ENCODE data around the gene SLC25A51.

The SLC25A51 gene

DNA sequence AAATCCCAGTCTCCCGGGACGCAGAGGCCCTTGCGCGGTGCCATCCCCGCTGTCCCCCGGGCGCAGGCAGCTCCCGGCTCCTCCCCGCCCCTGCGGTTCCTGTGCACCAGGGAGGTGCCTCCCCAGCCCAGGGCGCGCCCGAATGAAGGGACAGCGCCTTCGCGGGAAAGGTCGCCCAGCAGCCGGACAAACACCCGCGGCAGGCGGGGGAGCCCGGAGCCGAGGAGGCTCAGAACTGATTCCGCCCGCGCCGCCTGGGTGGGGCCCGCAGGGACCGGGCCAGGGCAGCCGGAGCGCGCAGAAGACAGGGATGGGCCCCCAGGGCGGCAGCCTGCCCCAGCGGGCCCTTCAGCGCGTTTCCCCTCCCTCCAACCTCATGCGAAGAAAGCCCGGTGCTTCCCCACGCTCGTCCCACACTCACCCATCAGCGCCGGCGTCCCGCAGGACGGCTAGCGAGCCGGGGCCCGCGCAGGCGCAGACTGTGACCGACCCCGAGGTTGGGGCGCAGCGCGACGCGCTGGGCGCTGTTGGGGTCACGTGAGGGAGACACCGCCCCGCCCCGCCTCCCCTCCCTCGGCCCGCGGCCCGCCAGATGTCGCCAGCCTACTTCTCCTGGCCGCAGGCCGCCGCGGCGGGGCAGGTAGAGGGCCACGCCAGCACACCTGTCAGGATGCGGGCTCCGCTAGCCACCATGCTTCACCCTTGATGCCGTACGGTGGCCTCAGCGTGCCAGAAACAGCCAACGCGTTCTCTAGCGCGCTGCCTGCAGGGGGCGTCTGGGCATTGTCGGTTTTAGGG lies at the start of gene SLC25A51:
TSS of gene SLC25A51 (minus strand) at position 481 of the 798 bp plus-strand sequence. CDS start 15,577 bp downstream, outside the sequence.
- DNase-seq (ENCODE audit: low read depth in 1 of 2, low spot score in 1 of 2) = peak; percentile 92 to 98

GRCh38 chr9:37953206-37953774 lies 49.4 kb upstream of the SLC25A51 start:
- no peak for DNase-seq (ENCODE audit: low read depth in 1 of 2, low spot score in 1 of 2)

DNA sequence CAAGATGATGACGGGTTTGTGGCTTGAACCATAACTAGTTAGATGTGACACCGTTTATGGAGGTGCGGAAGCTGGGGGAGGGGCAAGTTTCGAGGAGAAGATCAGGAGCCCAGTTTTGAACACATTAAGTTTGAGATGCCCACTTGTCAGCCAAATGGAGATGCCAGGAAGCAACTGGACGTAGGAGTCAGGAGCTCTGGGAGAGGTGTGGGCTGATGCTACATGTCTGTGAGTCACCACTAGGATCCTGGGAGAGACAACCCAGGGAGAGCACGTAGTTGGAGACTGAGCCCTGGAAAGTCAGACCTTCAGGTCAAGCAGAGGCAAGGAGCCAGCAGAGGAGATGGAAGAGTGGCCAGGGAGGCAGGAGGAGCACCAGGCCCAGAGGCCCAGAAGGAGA lies 48.8 kb upstream of the SLC25A51 start:
- no peak for DNase-seq (ENCODE audit: low read depth in 1 of 2, low spot score in 1 of 2)

- DNase-seq (ENCODE audit: low read depth in 1 of 2, low spot score in 1 of 2) = no peak
Observed at GRCh38 chr9:37951671-37952449, 47.9 kb upstream of the SLC25A51 start.

GRCh38 chr9:37950561-37950960 lies 46.6 kb upstream of the SLC25A51 start:
- DNase-seq (ENCODE audit: low read depth in 1 of 2, low spot score in 1 of 2) = no peak

GRCh38 chr9:37949576-37949975 lies 45.6 kb upstream of the SLC25A51 start:
- DNase-seq (ENCODE audit: low read depth in 1 of 2, low spot score in 1 of 2) = no peak

GRCh38 chr9:37948417-37948980 lies 44.6 kb upstream of the SLC25A51 start:
- no peak for DNase-seq (ENCODE audit: low read depth in 1 of 2, low spot score in 1 of 2)

DNA sequence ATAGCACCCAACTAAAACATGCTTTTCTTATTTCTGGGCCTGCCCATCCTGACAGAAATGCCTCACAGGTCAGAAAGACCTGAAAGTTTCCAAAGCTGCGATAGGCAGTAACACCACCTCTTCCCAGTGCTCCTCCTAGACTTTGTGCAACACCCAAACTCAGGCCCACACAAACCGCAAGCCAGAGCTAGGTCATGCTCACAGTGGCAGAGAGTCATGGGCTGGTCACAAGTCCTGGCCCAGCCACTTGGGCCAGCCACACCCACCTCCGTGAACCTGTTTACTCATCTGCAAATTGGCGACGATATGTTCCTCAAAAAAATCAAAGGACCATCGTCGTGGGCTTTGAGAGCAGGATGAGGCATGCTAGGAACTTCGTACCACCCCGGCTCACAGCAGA lies 44.0 kb upstream of the SLC25A51 start:
- no peak for DNase-seq (ENCODE audit: low read depth in 1 of 2, low spot score in 1 of 2)

GRCh38 chr9:37947471-37947870 lies 43.5 kb upstream of the SLC25A51 start:
- no peak for DNase-seq (ENCODE audit: low read depth in 1 of 2, low spot score in 1 of 2)

- DNase-seq (ENCODE audit: low read depth in 1 of 2, low spot score in 1 of 2) = no peak
Observed at GRCh38 chr9:37946971-37947370, 43.0 kb upstream of the SLC25A51 start.

GRCh38 chr9:37946041-37946440 lies 42.1 kb upstream of the SLC25A51 start:
- DNase-seq (ENCODE audit: low read depth in 1 of 2, low spot score in 1 of 2) = no peak

DNA sequence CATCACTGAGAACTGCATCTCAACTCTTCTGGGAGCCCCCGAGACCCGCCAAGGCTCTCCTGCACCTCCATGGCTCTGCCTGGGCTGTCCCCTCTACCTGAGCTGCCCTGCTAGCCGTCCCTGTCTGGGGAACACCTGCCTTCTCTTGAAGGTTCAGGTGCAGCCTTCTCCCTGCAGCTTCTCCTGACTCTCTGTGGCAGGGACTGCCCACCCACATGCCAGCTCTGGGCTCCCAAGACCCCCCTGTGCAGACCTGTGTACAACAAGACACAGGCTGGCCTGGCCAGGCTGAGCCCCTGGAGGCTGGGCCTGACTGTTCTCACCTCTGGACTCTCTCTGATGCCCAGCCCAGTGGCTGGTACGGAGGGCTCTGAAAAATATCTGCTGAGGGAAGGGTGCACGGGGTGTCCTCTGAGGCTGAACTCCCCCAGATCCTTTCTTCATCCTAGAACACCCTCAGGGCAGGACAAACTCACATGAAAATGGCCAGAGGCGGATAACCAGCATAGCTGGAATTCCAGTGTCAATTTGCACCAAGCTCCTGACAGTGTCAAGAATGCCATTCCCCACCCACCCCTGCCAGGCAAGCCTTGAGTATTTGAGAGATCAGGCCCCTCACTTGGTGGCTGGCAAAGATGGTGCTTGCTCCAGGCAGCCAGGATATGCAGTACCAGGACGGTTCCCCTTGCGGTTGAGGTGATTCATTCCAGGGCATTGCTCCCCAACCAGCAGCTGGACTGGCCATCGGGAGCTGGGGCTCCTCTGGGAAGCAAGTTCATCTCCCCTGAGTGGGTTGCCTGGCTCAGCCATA lies 40.9 kb upstream of the SLC25A51 start:
- DNase-seq (ENCODE audit: low read depth in 1 of 2, low spot score in 1 of 2) = no peak

DNA sequence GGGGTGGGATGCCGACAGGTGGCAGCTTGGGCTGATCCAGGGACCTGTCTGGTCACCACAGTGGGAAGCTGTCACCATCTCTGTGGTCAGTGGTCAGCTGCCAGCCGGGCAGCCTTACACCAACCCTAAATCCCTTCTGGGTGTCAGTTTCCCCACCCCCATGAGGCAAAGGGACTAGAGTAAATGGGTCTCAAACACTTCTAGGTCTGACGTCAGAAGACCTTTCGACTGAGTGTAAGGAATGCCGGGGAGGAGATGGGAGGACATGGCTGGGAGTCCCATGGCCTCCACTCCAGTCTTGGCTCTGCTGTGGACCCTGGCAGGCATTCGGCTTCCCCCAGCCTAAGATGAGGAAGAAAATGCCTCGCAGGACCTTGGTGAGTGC lies 40.3 kb upstream of the SLC25A51 start:
- no peak for DNase-seq (ENCODE audit: low read depth in 1 of 2, low spot score in 1 of 2)

- no peak for DNase-seq (ENCODE audit: low read depth in 1 of 2, low spot score in 1 of 2)
Observed at GRCh38 chr9:37943345-37944265, 39.7 kb upstream of the SLC25A51 start.

GRCh38 chr9:37942621-37943344 lies 38.9 kb upstream of the SLC25A51 start:
- no peak for DNase-seq (ENCODE audit: low read depth in 1 of 2, low spot score in 1 of 2)

DNA sequence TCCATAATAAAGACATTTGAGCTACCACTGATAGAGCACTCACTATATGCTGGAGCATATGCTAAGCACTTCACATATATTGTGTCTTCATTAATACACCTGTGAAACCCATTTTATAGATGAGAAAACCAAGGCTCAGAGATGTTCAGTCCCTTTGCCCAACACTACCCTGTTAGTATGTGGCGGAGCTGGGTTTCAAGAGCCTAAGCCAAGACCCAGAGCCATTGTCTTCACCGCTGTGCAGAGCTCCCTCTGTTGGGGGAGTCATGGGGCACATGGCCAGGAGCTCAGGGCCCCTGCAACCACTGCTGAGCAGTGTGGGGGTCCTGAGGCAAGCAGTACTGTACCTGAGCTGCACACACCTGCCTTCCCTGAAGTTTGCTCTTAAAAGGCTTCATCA lies 37.3 kb upstream of the SLC25A51 start:
- DNase-seq (ENCODE audit: low read depth in 1 of 2, low spot score in 1 of 2) = no peak

- no peak for DNase-seq (ENCODE audit: low read depth in 1 of 2, low spot score in 1 of 2)
Observed at GRCh38 chr9:37939575-37940095, 35.7 kb upstream of the SLC25A51 start.

GRCh38 chr9:37938121-37938891 lies 34.4 kb upstream of the SLC25A51 start:
- DNase-seq (ENCODE audit: low read depth in 1 of 2, low spot score in 1 of 2) = no peak

Data from activated T-helper 1 cell treated with anti-CD3 and anti-CD28 coated beads, Interleukin-2, amount 50 U/mL, for 16 hours (primary cell).